ENCODE measurements around the gene C17orf113.
A peak's percentile ranks its signal among the peaks of the same experiment; 100 is the strongest.
"Not testable (repeated sequence)": the region's sequence is repeated elsewhere in the genome, so short reads cannot be mapped to it uniquely, and the experiment has no call there.

The C17orf113 gene

GRCh38 chr17:42041619-42042018 is 8.8 kb downstream of the C17orf113 start:
- no peak for DNase-seq

- DNase-seq, result no peak
Measured at GRCh38 chr17:42040818-42041217, 9.6 kb downstream of the C17orf113 start.

- no peak for DNase-seq
Measured at GRCh38 chr17:42039794-42040763, 10.3 kb downstream of the C17orf113 start.

GRCh38 chr17:42038221-42038973 is 12.0 kb downstream of the C17orf113 start:
- DNase-seq, result no peak

GRCh38 chr17:42034059-42034458 is 16.3 kb downstream of the C17orf113 start:
- DNase-seq, result no peak

GRCh38 chr17:42031584-42031983 is 18.8 kb downstream of the C17orf113 start:
- no peak for DNase-seq

- DNase-seq, result no peak
Measured at GRCh38 chr17:42028791-42029127, 21.6 kb downstream of the C17orf113 start.

- DNase-seq, result no peak
Measured at GRCh38 chr17:42027961-42028790, 22.2 kb downstream of the C17orf113 start.

- no peak for DNase-seq
Measured at GRCh38 chr17:42027590-42027889, 22.9 kb downstream of the C17orf113 start.

GRCh38 chr17:42026857-42027589 is 23.4 kb downstream of the C17orf113 start:
- DNase-seq, result no peak

- DNase-seq, result no peak
Measured at GRCh38 chr17:42025936-42026335, 24.5 kb downstream of the C17orf113 start.

- DNase-seq, result no peak
Measured at GRCh38 chr17:42025191-42025579, 25.2 kb downstream of the C17orf113 start.

- no peak for DNase-seq
Measured at GRCh38 chr17:42023524-42024349, 26.7 kb downstream of the C17orf113 start.

- DNase-seq, result not testable (repeated sequence)
Measured at GRCh38 chr17:42020845-42021244, 29.6 kb downstream of the C17orf113 start.

- DNase-seq, result peak; percentile 87 to 91 (median 88)
Measured at GRCh38 chr17:42019509-42020404, 30.6 kb downstream of the C17orf113 start, which contains the start of gene NKIRAS2. Gene NKIRAS2, plus strand, starts transcription at chr17:42020090. Its CDS starts 1,488 bp downstream, at chr17:42021578.

- no peak for DNase-seq
Measured at GRCh38 chr17:42018988-42019387, 31.4 kb downstream of the C17orf113 start.

- no peak for DNase-seq
Measured at GRCh38 chr17:42018339-42018738, 32.1 kb downstream of the C17orf113 start.

GRCh38 chr17:42017866-42018200 is 32.6 kb downstream of the C17orf113 start:
- DNase-seq, result no peak

GRCh38 chr17:42016941-42017865 is 33.2 kb downstream of the C17orf113 start, which contains the start of gene DNAJC7:
Gene DNAJC7, minus strand, starts transcription at chr17:42017439. Its CDS starts 23 bp downstream, at chr17:42017416.
- peak; percentile 91 to 97 (median 96) for DNase-seq
